HG02759 (cell line): Measurements from ENCODE around the gene UQCC5.

Experiments
- ATAC-seq: cut with Tn5 transposase; IDR thresholded peaks from one replicate; pipeline ENCODE4 v1.9.1; 2021; ENCODE audit warnings: mild to moderate bottlenecking, moderate library complexity; ENCODE audit not compliant: unreplicated experiment

The UQCC5 gene

GRCh38 chr3:52558436-52558835, 22.0 kb downstream of the UQCC5 start:
- no peak for ATAC-seq

GRCh38 chr3:52561028-52561747, 24.8 kb downstream of the UQCC5 start:
- no peak for ATAC-seq

GRCh38 chr3:52563984-52564383, 27.6 kb downstream of the UQCC5 start:
- ATAC-seq, result no peak

GRCh38 chr3:52568069-52568468, 31.7 kb downstream of the UQCC5 start:
- ATAC-seq, result no peak

- no peak for ATAC-seq
Observed at GRCh38 chr3:52570076-52570475, 33.7 kb downstream of the UQCC5 start.

- no peak for ATAC-seq
Observed at GRCh38 chr3:52572221-52572620, 35.8 kb downstream of the UQCC5 start.

GRCh38 chr3:52574056-52574965, 37.9 kb downstream of the UQCC5 start:
- ATAC-seq, result no peak
